ENCODE measurements around the gene SMIM10L1. TPM values are rescaled to one million over a fixed set of nuclear protein-coding genes. Genes with fewer than 3 reads are reported as not detected.

SMIM10L1 gene
- total and polyA plus RNA-seq, 2 of the 8 experiments (the other 6 are each of a cell fraction or from before 2014, with no cell fraction given) = 3.7 to 14.2 TPM

GRCh38 chr12:11166300-11166699 lies 4.7 kb upstream of the SMIM10L1 start:
- H2BK15ac ChIP-seq (ENCODE audit: low read length) = no peak overlapping the region
- H3K4me2 ChIP-seq (ENCODE audit: insufficient read depth in 1 of 2, low read depth in 2 of 2, low read length in 2 of 2) = no peak overlapping the region
- H3K4me3 ChIP-seq (ENCODE audit: extremely low read depth in 1 of 4, insufficient read depth in 2 of 4, low read depth in 3 of 4, low read length in 4 of 4) = no peak overlapping the region
- ChIA-PET POLR2A (ENCODE audit: partially characterized antibody) (interaction anchor here (0.9 kb wide), 1 partner anchor 12 kb away, joined by 3 read pairs; no protein-coding TSS in a partner anchor), CTCF (ENCODE audit: partially characterized antibody) (interaction anchor here (1.1 kb wide), 1 partner anchor 321 kb away, joined by 3 read pairs; no protein-coding TSS in a partner anchor)
- no peak overlapping the region for H3K27ac ChIP-seq (ENCODE audit: low read depth, low read length)
- H3K23ac ChIP-seq (ENCODE audit: insufficient read length) = no peak overlapping the region
- H3K9ac ChIP-seq (replicated peaks in 1 of 4; ENCODE audit: extremely low read depth in 1 of 4, low read depth in 3 of 4, low read length in 3 of 4) = no peak overlapping the region; a peak in 2 of 7 replicates
- no peaks in the 10 kb centered on the region for H3K9me3 ChIP-seq (ENCODE audit: insufficient read depth in 2 of 2, low read depth in 1 of 2, low read length in 1 of 2)
- H3K14ac ChIP-seq (ENCODE audit: insufficient read length) = no peak overlapping the region
- DNase-seq (ENCODE audit: low read depth in 1 of 2, low spot score in 2 of 2) = no peak
- H3K23me2 ChIP-seq (ENCODE audit: low read depth, low read length) = no peaks in the 10 kb centered on the region
- no peaks in the 10 kb centered on the region for H3K27me3 ChIP-seq (replicated peaks in 1 of 4; ENCODE audit: control insufficient read depth in 3 of 4, extremely low read depth in 1 of 4, insufficient read depth in 3 of 4, low read length in 3 of 4)
- no peak overlapping the region for H3K56ac ChIP-seq (replicated peaks; ENCODE audit: insufficient read length, low read depth, low read length)
- H4K20me1 ChIP-seq (replicated peaks in 1 of 2; ENCODE audit: control insufficient read depth in 1 of 2, insufficient read depth in 2 of 2, low read length in 2 of 2) = peaks cover 7 to 8% of the 10 kb centered on the region in 2 experiments
- no peak overlapping the region for H2BK12ac ChIP-seq (ENCODE audit: low read depth, low read length)
- H3K18ac ChIP-seq (ENCODE audit: extremely low read depth, low read length) = no peak overlapping the region
- H4K5ac ChIP-seq (ENCODE audit: insufficient read length, low read depth, low read length) = no peak overlapping the region
- no peak overlapping the region for H4K8ac ChIP-seq (ENCODE audit: extremely low read depth, insufficient read depth, low read length)
- H2BK120ac ChIP-seq (replicated peaks; ENCODE audit: low read depth, low read length) = no peak overlapping the region
- H2AK5ac ChIP-seq (ENCODE audit: low read depth, low read length) = no peak overlapping the region
- no peak overlapping the region for H3K4ac ChIP-seq (replicated peaks; ENCODE audit: insufficient read length, low read depth, low read length)
- H4K91ac ChIP-seq (replicated peaks; ENCODE audit: insufficient read length, low read length) = no peak overlapping the region
- peaks cover 0 to 18% (median 10%) of the 10 kb centered on the region in 4 experiments; a peak in 5 of 8 replicates for H3K36me3 ChIP-seq (ENCODE audit: control insufficient read depth in 2 of 4, insufficient read depth in 4 of 4, low read length in 3 of 4)
- FAIRE-seq = no peak
- no peak overlapping the region for H2BK20ac ChIP-seq (ENCODE audit: low read length)
- peak; percentile 38; the same call in 1 of the 2 replicates for TF ChIP-seq CEBPB (IDR thresholded peaks at IDR 0.05; ENCODE audit: low read depth, low read length)
- TF ChIP-seq JUND (IDR thresholded peaks at IDR 0.05; ENCODE audit: low read length) = no peak
- peaks cover 0 to 3% (median 0%) of the 10 kb centered on the region in 4 experiments; a peak in 1 of 7 replicates for H3K4me1 ChIP-seq (replicated peaks in 1 of 4; ENCODE audit: control insufficient read depth in 3 of 4, insufficient read depth in 4 of 4, low read length in 3 of 4)
- no peak overlapping the region; the same call in 1 of the 2 replicates for H2BK5ac ChIP-seq (ENCODE audit: low read depth, low read length)
- peaks cover 7% of the 10 kb centered on the region for H3K79me1 ChIP-seq (ENCODE audit: low read depth, low read length)
- H3K79me2 ChIP-seq (ENCODE audit: control insufficient read depth in 1 of 2, insufficient read depth in 2 of 2, low read length in 2 of 2) = peaks cover 28 to 93% of the 10 kb centered on the region in 2 experiments
- H2AFZ ChIP-seq (ENCODE audit: low read length) = no peak overlapping the region
